IgD-negative memory B cell (primary cell): Measurements from ENCODE around the gene AOPEP. TPM values are rescaled to one million over a fixed set of nuclear protein-coding genes. Genes with fewer than 3 reads are reported as not detected.

ENCODE experiments used
- H3K27ac Mint-ChIP-seq, 3 donors: one replicate each; pipeline ENCODE4 v1.8.0; 2020 to 2022; ENCODE audit warnings: mild to moderate bottlenecking in 3 of 3, mixed read lengths in 3 of 3, moderate library complexity in 1 of 3
- H3K27me3 Mint-ChIP-seq: one replicate; pipeline ENCODE4 v1.8.0; 2021; ENCODE audit warnings: mixed read lengths
- H3K36me3 Mint-ChIP-seq: one replicate; pipeline ENCODE4 v1.8.0; 2020; ENCODE audit warnings: mild to moderate bottlenecking, mixed read lengths
- H3K4me1 Mint-ChIP-seq, 3 donors: one replicate each; pipeline ENCODE4 v1.8.0; 2020 to 2022; ENCODE audit warnings: mixed read lengths in 3 of 3, mild to moderate bottlenecking in 1 of 3
- H3K4me3 Mint-ChIP-seq, 4 donors: one replicate each; pipeline ENCODE4 v1.8.0; 2020 to 2022; ENCODE audit warnings: mild to moderate bottlenecking in 4 of 4, mixed read lengths in 4 of 4, moderate library complexity in 3 of 4
- H3K9me3 Mint-ChIP-seq, 3 donors: one replicate each; pipeline ENCODE4 v1.8.0; 2020 to 2021; ENCODE audit warnings: mixed read lengths in 3 of 3, mild to moderate bottlenecking in 1 of 3
- polyA plus RNA-seq: library from polyadenylated mRNA; unstranded; fragments of 300-500 nt; fragmentation: Illumina TruSeq; gene quantifications from one replicate; pipeline ENCODE4 v1.2.3, GENCODE V29; 2021

The AOPEP gene
- polyA plus RNA-seq, 1 donor from 2014 or later = 4.5 TPM

GRCh38 chr9:95074632-95075031 is 348.1 kb downstream of the AOPEP start:
- Mint-ChIP-seq H3K27ac (no peak overlapping the region), H3K4me3 (no peak overlapping the region), H3K27me3 (no peaks in the 10 kb centered on the region), H3K9me3 (no peaks in the 10 kb centered on the region), H3K36me3 (no peaks in the 10 kb centered on the region), H3K4me1 (no peaks in the 10 kb centered on the region)

- H3K4me3 Mint-ChIP-seq = no peak overlapping the region
- H3K9me3 Mint-ChIP-seq = no peaks in the 10 kb centered on the region
- H3K4me1 Mint-ChIP-seq = no peaks in the 10 kb centered on the region
- no peaks in the 10 kb centered on the region for H3K27me3 Mint-ChIP-seq
- no peaks in the 10 kb centered on the region for H3K36me3 Mint-ChIP-seq
- no peak overlapping the region for H3K27ac Mint-ChIP-seq
Observed at GRCh38 chr9:95075700-95076099, 349.2 kb downstream of the AOPEP start.

- no peaks in the 10 kb centered on the region for H3K27me3 Mint-ChIP-seq
- no peak overlapping the region for H3K4me3 Mint-ChIP-seq
- no peaks in the 10 kb centered on the region for H3K9me3 Mint-ChIP-seq
- no peaks in the 10 kb centered on the region for H3K36me3 Mint-ChIP-seq
- H3K4me1 Mint-ChIP-seq = no peaks in the 10 kb centered on the region
- H3K27ac Mint-ChIP-seq = no peak overlapping the region
Observed at GRCh38 chr9:95076696-95077052, 350.2 kb downstream of the AOPEP start.

GRCh38 chr9:95077053-95077765 is 350.7 kb downstream of the AOPEP start:
- H3K27ac Mint-ChIP-seq = no peak overlapping the region
- H3K9me3 Mint-ChIP-seq = no peaks in the 10 kb centered on the region
- no peaks in the 10 kb centered on the region for H3K27me3 Mint-ChIP-seq
- H3K36me3 Mint-ChIP-seq = no peaks in the 10 kb centered on the region
- H3K4me1 Mint-ChIP-seq = no peaks in the 10 kb centered on the region
- H3K4me3 Mint-ChIP-seq = no peak overlapping the region

- Mint-ChIP-seq H3K27ac (no peak overlapping the region), H3K4me1 (no peaks in the 10 kb centered on the region), H3K9me3 (no peaks in the 10 kb centered on the region), H3K27me3 (no peaks in the 10 kb centered on the region), H3K36me3 (no peaks in the 10 kb centered on the region), H3K4me3 (no peak overlapping the region)
Observed at GRCh38 chr9:95077766-95078370, 351.4 kb downstream of the AOPEP start.

GRCh38 chr9:95078511-95078910 is 352.0 kb downstream of the AOPEP start:
- H3K27me3 Mint-ChIP-seq = no peaks in the 10 kb centered on the region
- no peaks in the 10 kb centered on the region for H3K4me1 Mint-ChIP-seq
- no peak overlapping the region for H3K4me3 Mint-ChIP-seq
- H3K36me3 Mint-ChIP-seq = no peaks in the 10 kb centered on the region
- H3K9me3 Mint-ChIP-seq = no peaks in the 10 kb centered on the region
- H3K27ac Mint-ChIP-seq = no peak overlapping the region

GRCh38 chr9:95078939-95079338 is 352.4 kb downstream of the AOPEP start:
- Mint-ChIP-seq H3K27me3 (no peaks in the 10 kb centered on the region), H3K9me3 (no peaks in the 10 kb centered on the region), H3K4me3 (no peak overlapping the region), H3K4me1 (no peaks in the 10 kb centered on the region), H3K36me3 (no peaks in the 10 kb centered on the region), H3K27ac (no peak overlapping the region)

GRCh38 chr9:95079461-95079860 is 353.0 kb downstream of the AOPEP start:
- Mint-ChIP-seq H3K36me3 (no peaks in the 10 kb centered on the region), H3K4me1 (no peaks in the 10 kb centered on the region), H3K4me3 (no peak overlapping the region), H3K27ac (peak overlapping the region in 2 of 3 donors; percentile 3 to 53), H3K27me3 (no peaks in the 10 kb centered on the region), H3K9me3 (no peaks in the 10 kb centered on the region)

GRCh38 chr9:95080961-95081647 is 354.6 kb downstream of the AOPEP start:
- no peaks in the 10 kb centered on the region for H3K9me3 Mint-ChIP-seq
- no peaks in the 10 kb centered on the region for H3K36me3 Mint-ChIP-seq
- no peaks in the 10 kb centered on the region for H3K27me3 Mint-ChIP-seq
- H3K27ac Mint-ChIP-seq = no peak overlapping the region
- peak overlapping the region in 1 of 4 donors; percentile 8 for H3K4me3 Mint-ChIP-seq
- H3K4me1 Mint-ChIP-seq = no peaks in the 10 kb centered on the region

- H3K4me1 Mint-ChIP-seq = no peaks in the 10 kb centered on the region
- H3K9me3 Mint-ChIP-seq = no peaks in the 10 kb centered on the region
- H3K27ac Mint-ChIP-seq = peak overlapping the region in 1 of 3 donors; percentile 39
- H3K4me3 Mint-ChIP-seq = no peak overlapping the region
- no peaks in the 10 kb centered on the region for H3K27me3 Mint-ChIP-seq
- H3K36me3 Mint-ChIP-seq = no peaks in the 10 kb centered on the region
Observed at GRCh38 chr9:95081998-95082397, 355.5 kb downstream of the AOPEP start.

- H3K27me3 Mint-ChIP-seq = no peaks in the 10 kb centered on the region
- peak overlapping the region in 1 of 3 donors; percentile 39 for H3K27ac Mint-ChIP-seq
- no peaks in the 10 kb centered on the region for H3K4me1 Mint-ChIP-seq
Observed at GRCh38 chr9:95082401-95083084, 356.0 kb downstream of the AOPEP start.

GRCh38 chr9:95083086-95083768 is 356.7 kb downstream of the AOPEP start:
- no peaks in the 10 kb centered on the region for H3K27me3 Mint-ChIP-seq
- H3K9me3 Mint-ChIP-seq = no peaks in the 10 kb centered on the region
- no peaks in the 10 kb centered on the region for H3K36me3 Mint-ChIP-seq
- no peak overlapping the region for H3K4me3 Mint-ChIP-seq
- H3K4me1 Mint-ChIP-seq = no peaks in the 10 kb centered on the region
- H3K27ac Mint-ChIP-seq = no peak overlapping the region

More at GRCh38 chr9:95082401-95083084, 356.0 kb downstream of the AOPEP start:
- Mint-ChIP-seq H3K36me3 (no peaks in the 10 kb centered on the region), H3K4me3 (no peak overlapping the region), H3K9me3 (no peaks in the 10 kb centered on the region)

GRCh38 chr9:95084254-95084934 is 357.9 kb downstream of the AOPEP start:
- H3K9me3 Mint-ChIP-seq = no peaks in the 10 kb centered on the region
- H3K4me3 Mint-ChIP-seq = no peak overlapping the region
- H3K36me3 Mint-ChIP-seq = peaks cover 2% of the 10 kb centered on the region
- H3K27me3 Mint-ChIP-seq = no peaks in the 10 kb centered on the region
- H3K4me1 Mint-ChIP-seq = no peaks in the 10 kb centered on the region
- H3K27ac Mint-ChIP-seq = no peak overlapping the region

GRCh38 chr9:95085036-95085770 is 358.7 kb downstream of the AOPEP start:
- no peaks in the 10 kb centered on the region for H3K27me3 Mint-ChIP-seq
- no peak overlapping the region for H3K4me3 Mint-ChIP-seq
- no peaks in the 10 kb centered on the region for H3K9me3 Mint-ChIP-seq
- peaks cover 2% of the 10 kb centered on the region for H3K36me3 Mint-ChIP-seq
- no peaks in the 10 kb centered on the region for H3K4me1 Mint-ChIP-seq
- H3K27ac Mint-ChIP-seq = no peak overlapping the region
